Epithelial cell of esophagus (primary cell): Measurements from ENCODE around the gene PDE3A.
"Not testable (repeated sequence)": the region's sequence is repeated elsewhere in the genome, so short reads cannot be mapped to it uniquely, and the experiment has no call there.

Experiments
- DNase-seq: peaks from one replicate; pipeline ENCODE4 v3.0.0; 2010; ENCODE audit warnings: low read depth
- H3K4me3 ChIP-seq: 2 replicates; pipeline ENCODE4 v1.5.1; 2011; ENCODE audit warnings: mild to moderate bottlenecking, low read length, control low read depth
- TF ChIP-seq, protein P1 (sequence below): IDR thresholded peaks from 2 replicates; pipeline ENCODE4 v1.5.1; 2011; ENCODE audit warnings: low read depth, mild to moderate bottlenecking, low read length, control low read depth, inconsistent platforms; ENCODE audit not compliant: insufficient read depth; ENCODE audit errors: missing control alignments

PDE3A gene

DNA sequence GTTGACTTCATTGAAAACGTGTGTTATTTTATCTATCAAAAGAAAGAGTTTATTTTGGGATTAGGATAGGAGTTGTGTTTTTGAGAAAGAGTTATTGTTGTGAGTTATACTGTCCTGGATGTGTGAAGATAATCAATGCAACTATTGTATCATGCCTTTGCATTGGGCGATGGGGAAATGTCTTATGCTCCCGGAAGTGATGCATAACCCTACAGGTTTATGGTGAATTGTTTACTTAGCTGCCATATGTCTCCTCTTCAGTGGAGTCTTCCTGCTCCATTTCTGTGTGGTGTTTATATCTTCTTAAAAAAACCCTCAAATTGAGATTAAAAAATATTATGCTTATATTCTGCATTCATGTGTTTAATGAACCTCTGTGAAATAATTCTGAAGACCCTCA is 6.5 kb downstream of the PDE3A start:
- H3K4me3 ChIP-seq: no peak overlapping the region
- no peak for DNase-seq
- TF ChIP-seq, protein P1, sequence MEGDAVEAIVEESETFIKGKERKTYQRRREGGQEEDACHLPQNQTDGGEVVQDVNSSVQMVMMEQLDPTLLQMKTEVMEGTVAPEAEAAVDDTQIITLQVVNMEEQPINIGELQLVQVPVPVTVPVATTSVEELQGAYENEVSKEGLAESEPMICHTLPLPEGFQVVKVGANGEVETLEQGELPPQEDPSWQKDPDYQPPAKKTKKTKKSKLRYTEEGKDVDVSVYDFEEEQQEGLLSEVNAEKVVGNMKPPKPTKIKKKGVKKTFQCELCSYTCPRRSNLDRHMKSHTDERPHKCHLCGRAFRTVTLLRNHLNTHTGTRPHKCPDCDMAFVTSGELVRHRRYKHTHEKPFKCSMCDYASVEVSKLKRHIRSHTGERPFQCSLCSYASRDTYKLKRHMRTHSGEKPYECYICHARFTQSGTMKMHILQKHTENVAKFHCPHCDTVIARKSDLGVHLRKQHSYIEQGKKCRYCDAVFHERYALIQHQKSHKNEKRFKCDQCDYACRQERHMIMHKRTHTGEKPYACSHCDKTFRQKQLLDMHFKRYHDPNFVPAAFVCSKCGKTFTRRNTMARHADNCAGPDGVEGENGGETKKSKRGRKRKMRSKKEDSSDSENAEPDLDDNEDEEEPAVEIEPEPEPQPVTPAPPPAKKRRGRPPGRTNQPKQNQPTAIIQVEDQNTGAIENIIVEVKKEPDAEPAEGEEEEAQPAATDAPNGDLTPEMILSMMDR: no peak

DNA sequence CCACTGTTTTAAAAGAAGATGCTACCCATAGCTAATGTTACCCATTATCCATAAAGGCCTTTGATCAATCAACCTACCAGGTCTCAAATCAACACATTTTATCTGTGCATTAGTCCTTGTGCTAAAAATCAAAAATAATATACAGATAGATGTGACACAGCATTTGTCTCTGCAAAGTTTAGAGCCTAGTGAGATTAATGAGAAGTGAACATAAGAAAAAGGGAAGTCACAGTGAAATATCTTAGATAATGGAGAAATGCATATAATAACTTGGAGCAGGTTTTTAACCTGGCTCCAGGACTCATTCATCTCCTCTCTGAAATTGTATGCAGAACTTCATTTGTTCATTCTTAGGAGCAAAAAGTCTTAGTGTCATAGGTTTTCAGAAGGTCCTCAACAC is 7.2 kb downstream of the PDE3A start:
- TF ChIP-seq, protein P1: no peak
- no peak for DNase-seq
- H3K4me3 ChIP-seq: no peak overlapping the region

DNA sequence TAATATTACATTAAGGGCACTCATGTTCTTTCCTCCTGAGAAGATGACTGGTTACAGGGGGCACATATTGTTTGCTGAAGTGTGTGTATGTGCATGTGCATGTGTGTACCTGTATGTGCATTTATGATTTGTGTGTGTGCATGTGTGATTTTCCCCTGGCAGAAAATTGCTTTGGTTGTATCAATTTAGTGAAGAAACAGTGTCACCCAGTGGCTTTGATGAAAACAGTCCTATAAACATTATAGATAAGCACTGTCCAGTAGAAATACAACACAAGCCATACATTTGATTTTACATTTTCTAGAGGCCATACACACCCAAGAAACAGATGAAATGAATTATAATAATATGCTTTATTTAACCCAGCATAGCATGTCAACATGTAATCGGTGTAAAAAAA is 8.6 kb downstream of the PDE3A start:
- DNase-seq: peak; percentile 41
- no peak overlapping the region for H3K4me3 ChIP-seq
- TF ChIP-seq, protein P1: peak; percentile 46

DNA sequence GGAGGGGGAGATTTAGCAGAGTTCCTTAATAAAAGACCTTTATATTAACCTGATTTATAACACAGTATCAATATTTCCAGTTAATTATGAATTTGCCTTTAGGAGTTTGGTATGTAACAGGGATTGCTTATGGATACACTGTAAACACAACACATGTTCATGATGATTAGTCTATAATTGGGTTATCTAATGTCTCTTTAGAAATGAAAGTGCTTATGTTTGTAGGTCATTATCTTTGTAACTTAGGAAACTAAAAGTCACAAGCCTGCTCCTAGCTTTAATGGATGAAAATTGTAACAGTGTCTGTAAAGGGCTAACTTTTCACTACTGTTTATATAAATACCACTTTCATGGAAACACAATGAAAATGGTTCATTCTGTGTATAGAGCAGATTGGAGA is 9.4 kb downstream of the PDE3A start:
- DNase-seq: no peak
- H3K4me3 ChIP-seq: no peak overlapping the region
- TF ChIP-seq, protein P1: no peak

DNA sequence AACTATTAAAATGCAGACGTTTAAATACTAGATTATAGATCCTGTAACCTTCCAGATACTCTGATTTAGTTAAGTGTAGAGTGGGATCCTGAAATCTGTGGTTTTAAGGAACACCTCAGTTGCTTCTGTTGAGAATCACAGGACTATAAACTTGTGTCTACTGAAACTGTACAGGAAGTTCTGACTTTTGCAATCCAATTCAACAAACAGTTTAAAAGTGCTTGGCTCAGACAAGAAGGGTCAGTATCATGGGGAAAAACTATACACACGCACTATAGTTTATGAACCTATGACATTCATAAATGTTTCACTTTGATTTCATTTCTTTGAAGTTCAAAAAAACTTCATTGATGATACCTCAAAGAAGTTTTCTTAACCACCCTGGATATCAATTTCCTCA is 13.8 kb downstream of the PDE3A start:
- H3K4me3 ChIP-seq: no peak overlapping the region
- DNase-seq: no peak

DNA sequence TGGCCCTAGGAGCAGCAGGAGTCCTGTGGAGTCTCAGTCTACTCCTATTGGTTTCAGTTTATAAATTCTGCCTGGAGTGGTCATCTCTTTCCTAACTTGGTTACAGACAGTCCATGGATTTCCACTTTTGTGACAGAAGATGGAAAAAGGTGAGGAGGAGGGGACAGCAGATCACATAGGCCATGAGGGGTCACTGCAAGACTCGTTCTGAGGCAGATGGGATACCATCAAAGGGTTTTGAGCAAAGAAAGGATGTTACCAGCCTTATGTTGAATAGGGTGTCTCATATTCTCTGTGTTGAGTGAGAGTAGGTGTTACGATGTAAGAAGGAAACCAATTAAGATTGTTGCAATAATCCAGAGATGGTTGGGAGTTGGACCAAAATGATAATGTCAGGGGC is 15.3 kb downstream of the PDE3A start:
- no peak for DNase-seq
- TF ChIP-seq, protein P1: no peak

More for the DNA sequence above, 13.8 kb downstream of the PDE3A start:
- TF ChIP-seq, protein P1: no peak

DNA sequence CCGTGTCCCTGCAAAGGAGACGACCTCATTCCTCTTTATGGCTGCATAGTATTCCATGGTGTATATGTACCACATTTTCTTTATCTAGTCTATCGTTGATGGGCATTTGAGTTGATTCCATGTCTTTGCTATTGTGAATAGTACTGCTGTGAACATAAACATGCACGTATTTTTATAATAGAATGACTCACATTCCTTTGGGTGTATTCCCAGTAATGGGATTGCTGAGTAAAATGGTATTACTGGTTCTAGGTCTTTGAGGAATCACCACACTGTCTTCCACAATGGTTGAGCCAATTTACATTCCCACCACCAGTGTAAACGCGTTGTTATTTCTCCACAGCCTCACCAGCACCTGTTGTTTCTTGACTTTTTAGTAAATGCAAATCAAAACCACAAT is 16.5 kb downstream of the PDE3A start:
- DNase-seq, H3K4me3 ChIP-seq: not testable (repeated sequence)

More for the DNA sequence above, 15.3 kb downstream of the PDE3A start:
- H3K4me3 ChIP-seq: no peak overlapping the region
